GM12878 (cell line): ENCODE results near the gene ADGRV1. TPM values are rescaled to one million over a fixed set of nuclear protein-coding genes. Genes with fewer than 3 reads are reported as not detected.
A peak's percentile ranks its signal among the peaks of the same experiment; 100 is the strongest.

Source experiments
- ATF3 ChIP-seq: IDR thresholded peaks from 2 replicates; pipeline ENCODE4 v1.6.1; 2011; ENCODE audit warnings: low read depth, mild to moderate bottlenecking, low read length, moderate library complexity, borderline replicate concordance; ENCODE audit errors: extremely low read depth
- EGR1 ChIP-seq, 2 experiments: IDR thresholded peaks; 1 replicate in 1 of 2; 2 replicates in 1 of 2; pipeline ENCODE4 v1.6.1; 2011 to 2012; ENCODE audit warnings: low read depth in 2 of 2, low read length in 2 of 2, borderline replicate concordance in 1 of 2, mild to moderate bottlenecking in 1 of 2, moderate library complexity in 1 of 2
- EZH2 ChIP-seq: IDR thresholded peaks from 2 replicates; pipeline ENCODE4 v1.6.1; 2012; ENCODE audit warnings: low read depth, mild to moderate bottlenecking, control low read depth, inconsistent platforms, low read length, borderline replicate concordance; ENCODE audit not compliant: control insufficient read depth
- MEF2B ChIP-seq: fragments of 450-650 bp; IDR thresholded peaks from 2 replicates; pipeline ENCODE4 v1.6.1; 2018; ENCODE audit warnings: mild to moderate bottlenecking, moderate library complexity; ENCODE audit not compliant: partially characterized antibody, poor library complexity, severe bottlenecking
- MYC ChIP-seq: IDR thresholded peaks from 2 replicates; pipeline ENCODE4 v1.6.1; 2011; ENCODE audit warnings: mild to moderate bottlenecking, low read length, moderate library complexity, inconsistent platforms; ENCODE audit not compliant: insufficient read depth, insufficient replicate concordance, insufficient read length, severe bottlenecking
- PAX5 ChIP-seq: IDR thresholded peaks from 2 replicates; pipeline ENCODE4 v1.6.1; 2011; ENCODE audit warnings: low read depth, low read length, borderline replicate concordance
- RB1 ChIP-seq: fragments of 450-650 bp; formaldehyde crosslinking; IDR thresholded peaks from 2 replicates; pipeline ENCODE4 v1.6.1; 2017; ENCODE audit warnings: mild to moderate bottlenecking, borderline replicate concordance
- RCOR1 ChIP-seq: conservative IDR thresholded peaks from 2 replicates; pipeline ENCODE4 v1.6.1; 2012; ENCODE audit warnings: low read depth, low read length, improper control_type of control experiment
- RELB ChIP-seq: fragments of 450-650 bp; IDR thresholded peaks from 2 replicates; pipeline ENCODE4 v1.6.1; 2017; ENCODE audit warnings: low read depth, mild to moderate bottlenecking, moderate library complexity
- STAT1 ChIP-seq: fragments of 450-650 bp; conservative IDR thresholded peaks from 2 replicates; pipeline ENCODE4 v1.6.1; 2014; ENCODE audit warnings: antibody characterized with exemption, mild to moderate bottlenecking
- SUZ12 ChIP-seq: fragments of 200-600 bp; sonication (generic); IDR thresholded peaks from one replicate; pipeline ENCODE4 v1.6.1; 2018; ENCODE audit warnings: antibody characterized with exemption, mild to moderate bottlenecking; ENCODE audit not compliant: unreplicated experiment
- TBL1XR1 ChIP-seq: IDR thresholded peaks from 2 replicates; pipeline ENCODE4 v1.6.1; 2012; ENCODE audit warnings: low read depth, low read length, improper control_type of control experiment
- ZBTB11 ChIP-seq: fragments of 450-650 bp; formaldehyde crosslinking; IDR thresholded peaks from 2 replicates; pipeline ENCODE4 v1.5.0; 2022; ENCODE audit warnings: mild to moderate bottlenecking, missing genetic modification characterization
- ZBTB33 ChIP-seq: fragments of 450-650 bp; IDR thresholded peaks from 2 replicates; pipeline ENCODE4 v1.6.1; 2017; ENCODE audit warnings: mild to moderate bottlenecking
- ZBTB4 ChIP-seq: fragments of 450-650 bp; formaldehyde crosslinking; IDR thresholded peaks from 2 replicates; pipeline ENCODE4 v1.4.0; 2022; ENCODE audit warnings: mild to moderate bottlenecking, moderate library complexity
- polyA plus RNA-seq, 11 experiments: library from polyadenylated mRNA; depleted of rRNA in 4 of 11; unstranded in 6 of 11; stranded (reverse) in 5 of 11; fragments of >200 nt; fragmentation: Nextera tagmentation in 4 of 11; fragmentation: Illumina TruSeq in 1 of 11; extraction: Ambion mirVana in 4 of 11; extraction: Trizol in 1 of 11; gene quantifications; 1 replicate in 1 of 11; 2 replicates in 10 of 11; pipeline versions ENCODE4 v1.2.1 to v1.2.3, GENCODE V29; 2011 to 2016; ENCODE audit warnings: inconsistent platforms in 2 of 11, missing spikeins in 2 of 11, low read depth in 1 of 11
- total RNA-seq, 4 experiments: library from RNA; depleted of rRNA in 3 of 4; stranded (reverse); fragments of >200 nt in 3 of 4; fragmentation: Illumina TruSeq in 1 of 4; extraction: Trizol in 1 of 4; gene quantifications; 2 replicates each; pipeline versions ENCODE4 v1.2.1 to v1.2.3, GENCODE V29; 2013 to 2021

ADGRV1 gene
- total and polyA plus RNA-seq, 10 of the 15 experiments (the other 5 are each of a cell fraction or from before 2014, with no cell fraction given) = 0.04 to 8.1 (median 0.16) TPM; not detected in 1

GRCh38 chr5:91162534-91163381 lies 604.2 kb downstream of the ADGRV1 start (continued):
- TF ChIP-seq ZBTB33 = no peak
- peak; percentile 86 for TF ChIP-seq RELB
- no peak for TF ChIP-seq EZH2
- no peak for TF ChIP-seq SUZ12
- TF ChIP-seq RB1 = no peak
- peak; percentile 62 for TF ChIP-seq MEF2B
- no peak for TF ChIP-seq ZBTB4 (CRISPR knock-in tag)
- peak; percentile 23; the same call in 1 of the 2 replicates for TF ChIP-seq TBL1XR1
- no peak for TF ChIP-seq MYC
- TF ChIP-seq STAT1 = no peak
- no peak for TF ChIP-seq RCOR1
- no peak for TF ChIP-seq ATF3
- TF ChIP-seq EGR1 (IDR thresholded peaks at IDR 0.05; ENCODE audit: borderline replicate concordance in 1 of 2, low read depth in 2 of 2, low read length in 2 of 2) = no peak
- TF ChIP-seq ZBTB11 (CRISPR knock-in tag) = no peak
- TF ChIP-seq PAX5 = no peak; the same call in 1 of the 2 replicates
